Effector memory CD4-positive, alpha-beta T cell (primary cell): ENCODE measurements around the gene SLC12A7.

Experiments used
- DNase-seq, 3 donors: peaks; one replicate each; pipeline ENCODE4 v3.0.0-alpha.2; 2020
- H3K27ac ChIP-seq: 2 replicates; pipeline ENCODE4 v1.7.0; 2013; ENCODE audit warnings: mild to moderate bottlenecking, low read length, moderate library complexity; ENCODE audit not compliant: insufficient read depth, poor library complexity, severe bottlenecking
- H3K27me3 ChIP-seq: replicated peaks from 2 replicates; pipeline ENCODE4 v1.7.0; 2013; ENCODE audit warnings: mild to moderate bottlenecking, low read length; ENCODE audit not compliant: insufficient read depth, control insufficient read depth, poor library complexity, severe bottlenecking
- H3K36me3 ChIP-seq: 2 replicates; pipeline ENCODE4 v1.7.0; 2013; ENCODE audit warnings: mild to moderate bottlenecking, low read length, moderate library complexity; ENCODE audit not compliant: control insufficient read depth, insufficient read depth
- H3K4me1 ChIP-seq: 2 replicates; pipeline ENCODE4 v1.7.0; 2013; ENCODE audit warnings: low read length, mild to moderate bottlenecking; ENCODE audit not compliant: control insufficient read depth, insufficient read depth, poor library complexity, severe bottlenecking
- H3K4me3 ChIP-seq: 2 replicates; pipeline ENCODE4 v1.7.0; 2013; ENCODE audit warnings: low read length, low read depth, mild to moderate bottlenecking; ENCODE audit not compliant: insufficient read depth, poor library complexity, severe bottlenecking
- H3K9me3 ChIP-seq: 2 replicates; pipeline ENCODE4 v1.7.0; 2013; ENCODE audit warnings: mild to moderate bottlenecking, low read length, moderate library complexity; ENCODE audit not compliant: control insufficient read depth

SLC12A7 gene

DNA sequence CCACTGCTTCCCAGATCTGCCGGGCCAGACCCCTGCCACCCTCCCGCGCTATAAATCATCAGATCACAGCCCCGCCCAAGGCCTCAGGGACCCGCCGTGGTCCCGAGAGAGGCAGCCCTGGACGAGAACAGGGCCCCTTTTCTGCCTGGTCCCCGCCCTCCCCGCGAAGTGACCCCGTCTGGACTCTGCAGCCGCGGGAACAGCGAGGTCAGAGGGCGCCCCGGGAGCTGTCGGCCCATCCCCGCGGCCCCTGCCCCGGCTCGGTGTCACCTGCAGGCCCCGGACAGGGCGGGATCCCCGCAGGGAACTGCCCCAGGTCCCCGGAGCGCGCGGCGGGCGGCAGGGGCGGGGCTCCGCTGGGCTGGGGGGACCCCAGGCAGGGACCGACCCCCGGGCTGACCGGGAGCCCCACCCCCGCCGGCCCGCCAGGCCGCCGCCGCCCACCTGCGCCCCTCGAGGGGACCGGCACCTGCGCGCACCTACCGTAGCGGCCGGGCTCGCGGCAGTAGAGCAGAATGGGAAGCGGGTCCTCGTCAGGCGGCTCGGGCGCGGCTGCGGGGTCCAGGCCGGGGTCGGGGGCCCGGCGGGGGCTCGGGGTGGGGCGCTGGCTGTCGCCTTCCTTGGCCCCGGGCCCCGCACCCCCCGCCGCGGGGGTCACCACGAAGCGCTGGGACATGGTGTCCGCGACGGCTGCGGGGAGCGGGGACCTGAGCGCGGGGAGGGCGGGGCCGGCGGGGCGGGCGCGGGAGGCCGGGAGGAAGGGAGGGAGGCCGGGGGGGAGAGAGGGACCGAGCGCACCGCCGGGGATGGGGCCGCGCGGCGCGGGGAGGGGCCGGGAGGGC lies 43.5 kb upstream of the SLC12A7 start:
- Histone ChIP-seq H3K27ac (no peak overlapping the region), H3K9me3 (no peaks in the 10 kb centered on the region), H3K36me3 (no peaks in the 10 kb centered on the region), H3K4me1 (no peaks in the 10 kb centered on the region), H3K4me3 (no peak overlapping the region), H3K27me3 (peaks cover 18% of the 10 kb centered on the region)
- no peak for DNase-seq

DNA sequence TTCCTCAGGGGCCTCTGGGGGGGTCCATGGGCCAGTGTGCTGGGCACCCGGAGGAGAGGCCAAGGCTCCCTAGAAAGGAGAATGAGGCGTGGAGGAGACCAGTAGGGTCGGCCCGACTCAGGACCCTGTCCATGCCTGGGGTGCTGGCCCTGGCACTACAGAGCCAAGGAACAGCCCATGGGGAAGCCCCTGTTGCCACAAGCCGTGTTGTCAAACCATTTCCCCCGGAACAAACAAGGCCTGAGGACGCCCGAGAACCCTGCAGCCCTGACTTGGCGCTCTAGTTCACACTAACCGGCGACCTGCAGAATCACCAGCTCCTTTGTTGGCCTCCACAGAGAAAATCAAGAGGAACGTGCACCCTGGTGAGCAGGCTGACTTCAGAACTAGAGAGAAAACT lies 41.6 kb upstream of the SLC12A7 start:
- H3K27ac ChIP-seq, result no peak overlapping the region
- no peak for DNase-seq
- no peak overlapping the region for H3K4me3 ChIP-seq
- H3K36me3 ChIP-seq, result no peaks in the 10 kb centered on the region
- no peaks in the 10 kb centered on the region for H3K4me1 ChIP-seq
- H3K27me3 ChIP-seq, result peaks cover 18% of the 10 kb centered on the region
- H3K9me3 ChIP-seq, result no peaks in the 10 kb centered on the region

DNA sequence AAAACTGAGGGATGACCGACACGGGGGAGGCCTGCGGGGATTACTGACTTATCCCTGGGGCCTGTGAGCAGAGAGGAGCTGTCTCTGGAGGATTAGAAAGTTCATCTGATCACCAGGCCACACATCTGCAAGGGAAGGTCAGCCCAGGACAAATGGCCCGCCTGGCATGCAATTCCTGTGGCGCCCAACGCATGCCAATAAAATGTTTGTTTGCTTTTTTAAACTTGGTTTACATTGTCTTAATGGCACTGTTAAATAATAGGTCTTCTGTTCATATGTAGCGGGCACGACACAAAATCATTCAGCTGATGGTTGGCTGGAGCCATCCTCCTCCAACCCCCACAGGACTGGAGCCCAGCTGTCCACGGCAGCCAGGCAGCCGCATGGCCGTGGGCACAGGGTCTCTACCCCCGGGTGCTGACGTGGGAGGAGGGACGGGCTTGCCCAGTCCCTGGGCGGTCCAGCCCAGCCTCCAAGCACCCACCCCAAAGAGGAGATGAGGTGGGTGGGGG lies 41.0 kb upstream of the SLC12A7 start:
- no peaks in the 10 kb centered on the region for H3K9me3 ChIP-seq
- H3K4me1 ChIP-seq, result no peaks in the 10 kb centered on the region
- no peak overlapping the region for H3K27ac ChIP-seq
- peaks cover 18% of the 10 kb centered on the region for H3K27me3 ChIP-seq
- no peak for DNase-seq
- H3K36me3 ChIP-seq, result no peaks in the 10 kb centered on the region
- no peak overlapping the region for H3K4me3 ChIP-seq

DNA sequence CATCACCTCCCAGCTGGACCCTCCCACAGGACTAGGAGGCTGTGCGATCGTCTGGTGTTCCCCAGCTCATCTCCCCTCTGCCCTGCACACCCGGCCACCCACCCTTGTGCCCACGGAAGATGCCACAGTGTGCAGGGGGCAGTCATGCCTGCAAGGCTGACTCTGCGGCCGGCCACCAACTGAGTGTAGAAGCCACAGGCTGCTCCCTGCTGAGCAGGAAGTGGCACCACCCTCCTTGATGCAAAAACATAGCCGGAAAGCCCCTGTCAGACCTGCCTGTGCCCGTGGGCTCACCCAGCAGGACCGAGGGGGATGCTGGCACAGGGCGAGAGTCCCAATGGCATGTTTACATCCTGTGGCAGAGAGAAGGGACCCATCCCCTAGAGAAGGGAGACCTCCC lies 40.3 kb upstream of the SLC12A7 start:
- Histone ChIP-seq H3K27me3 (peaks cover 18% of the 10 kb centered on the region), H3K9me3 (no peaks in the 10 kb centered on the region), H3K27ac (no peak overlapping the region), H3K4me1 (no peaks in the 10 kb centered on the region), H3K4me3 (no peak overlapping the region), H3K36me3 (no peaks in the 10 kb centered on the region)
- no peak for DNase-seq

DNA sequence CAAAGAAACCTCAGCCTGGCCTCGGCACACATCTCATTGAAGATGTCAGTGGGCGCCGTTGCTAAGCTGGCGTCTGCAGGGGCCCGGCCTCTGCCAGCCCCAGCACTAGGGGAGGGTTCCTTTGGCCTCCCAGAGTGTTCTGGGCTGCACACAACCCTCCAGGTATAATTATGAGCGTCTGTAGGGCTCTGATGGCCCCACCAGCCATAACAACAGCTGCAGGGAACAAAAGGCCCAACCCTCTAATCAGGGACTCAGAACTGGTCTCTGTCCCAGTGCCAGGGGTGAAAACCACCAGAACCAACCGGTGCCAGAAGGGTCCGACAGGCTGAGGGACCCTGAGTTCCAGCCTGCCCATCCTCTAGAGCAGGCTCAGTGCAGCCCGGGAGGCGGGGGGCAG lies 39.5 kb upstream of the SLC12A7 start:
- Histone ChIP-seq H3K27ac (no peak overlapping the region), H3K4me1 (no peaks in the 10 kb centered on the region), H3K4me3 (no peak overlapping the region), H3K36me3 (no peaks in the 10 kb centered on the region), H3K27me3 (peaks cover 10% of the 10 kb centered on the region), H3K9me3 (no peaks in the 10 kb centered on the region)
- no peak for DNase-seq

DNA sequence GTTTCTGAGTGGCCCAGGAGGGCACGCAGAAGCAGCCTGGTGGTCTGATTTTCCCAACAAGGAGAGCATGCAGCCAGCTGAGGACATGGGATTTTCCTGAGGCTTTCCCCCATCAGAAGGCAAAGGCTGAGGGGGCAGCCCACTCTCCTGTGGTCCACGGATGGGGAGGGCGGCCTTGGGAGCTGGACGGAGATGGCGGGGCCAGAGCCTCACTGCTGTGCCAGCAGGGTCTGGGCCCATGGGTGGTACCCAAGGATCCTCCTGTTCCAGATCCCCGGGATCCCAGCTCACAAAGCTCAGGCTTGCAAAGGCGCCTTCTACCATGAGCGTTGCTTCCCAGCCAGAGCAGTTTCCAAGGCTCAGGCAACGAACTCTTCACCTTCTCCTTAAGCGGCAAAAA lies 39.0 kb upstream of the SLC12A7 start:
- Histone ChIP-seq H3K9me3 (no peaks in the 10 kb centered on the region), H3K4me3 (no peak overlapping the region), H3K36me3 (no peaks in the 10 kb centered on the region), H3K27ac (no peak overlapping the region), H3K4me1 (no peaks in the 10 kb centered on the region), H3K27me3 (peaks cover 6% of the 10 kb centered on the region)
- DNase-seq, result no peak

DNA sequence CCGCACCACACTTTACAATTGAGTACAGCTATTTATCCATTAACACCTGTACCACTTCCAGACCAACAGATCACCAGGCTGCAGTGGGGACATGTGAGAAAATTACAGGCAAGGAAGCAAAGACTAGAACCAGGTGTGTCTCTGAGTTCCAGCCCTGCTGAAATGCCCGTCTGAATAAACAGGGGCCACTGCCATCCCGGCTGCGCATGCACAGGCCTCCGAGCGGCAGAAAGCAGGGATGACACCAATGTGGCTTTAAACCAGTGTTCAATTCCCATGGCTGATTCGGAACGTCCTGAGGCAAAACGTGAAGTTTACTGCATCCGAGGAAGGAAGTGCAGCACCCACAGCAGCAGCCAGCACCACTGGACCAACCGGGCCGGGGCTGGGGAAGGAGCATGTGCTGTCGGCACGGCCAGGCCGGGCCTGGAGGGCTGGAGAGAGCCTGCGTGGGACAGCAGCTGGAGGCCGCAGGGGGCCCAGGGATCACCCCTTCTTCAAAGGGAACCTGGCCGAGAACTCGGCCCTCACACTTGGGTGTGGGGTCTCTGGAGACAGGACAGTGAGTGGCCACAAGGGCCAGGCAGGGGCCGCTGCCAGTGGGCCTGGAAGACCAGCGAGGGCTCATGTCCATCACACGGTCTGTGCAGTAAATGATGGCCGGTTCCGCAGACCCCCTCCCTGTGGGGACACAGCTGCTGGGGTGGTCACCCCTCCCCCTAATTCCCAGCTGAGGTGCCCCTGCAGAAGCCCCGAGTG lies 33.0 kb upstream of the SLC12A7 start:
- H3K9me3 ChIP-seq, result no peaks in the 10 kb centered on the region
- DNase-seq, result no peak
- H3K4me1 ChIP-seq, result no peaks in the 10 kb centered on the region
- no peak overlapping the region for H3K4me3 ChIP-seq
- no peak overlapping the region for H3K27ac ChIP-seq
- no peaks in the 10 kb centered on the region for H3K27me3 ChIP-seq
- H3K36me3 ChIP-seq, result no peaks in the 10 kb centered on the region

DNA sequence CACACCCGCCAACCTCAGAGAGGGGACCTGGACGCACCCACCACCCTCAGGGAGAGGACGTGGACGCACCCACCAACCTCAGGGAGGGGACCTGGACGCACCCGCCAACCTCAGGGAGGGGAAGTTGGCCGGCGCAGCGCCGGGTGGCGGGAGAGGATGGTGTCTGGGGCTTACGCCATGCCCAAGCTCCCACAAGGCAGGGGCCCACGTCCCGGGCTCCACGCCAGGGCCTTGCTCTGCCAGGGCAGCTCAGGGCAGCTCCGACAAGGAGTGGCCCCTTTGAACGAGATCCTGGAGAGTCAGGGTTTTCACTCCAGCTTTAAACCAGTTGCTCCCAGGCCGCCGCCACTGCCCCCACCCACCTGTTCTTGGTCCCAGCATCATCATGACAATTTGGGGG lies 32.2 kb upstream of the SLC12A7 start:
- no peak overlapping the region for H3K4me3 ChIP-seq
- H3K9me3 ChIP-seq, result no peaks in the 10 kb centered on the region
- H3K36me3 ChIP-seq, result no peaks in the 10 kb centered on the region
- H3K27ac ChIP-seq, result no peak overlapping the region
- no peaks in the 10 kb centered on the region for H3K27me3 ChIP-seq
- H3K4me1 ChIP-seq, result no peaks in the 10 kb centered on the region
- DNase-seq, result no peak

DNA sequence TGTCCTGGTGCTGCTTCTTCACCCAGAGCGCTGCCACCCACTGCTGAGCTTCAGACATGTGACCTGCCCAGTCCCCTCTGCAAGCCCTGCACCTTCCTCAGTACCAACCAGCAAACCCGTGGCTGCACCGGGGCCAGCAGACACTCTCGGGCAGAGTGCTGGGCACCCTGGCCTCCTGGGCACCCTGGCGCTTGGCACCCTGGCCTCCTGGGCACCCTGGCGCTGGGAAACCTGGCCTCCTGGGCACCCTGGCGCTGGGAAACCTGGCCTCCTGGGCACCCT lies 31.7 kb upstream of the SLC12A7 start:
- no peaks in the 10 kb centered on the region for H3K36me3 ChIP-seq
- H3K27ac ChIP-seq, result no peak overlapping the region
- H3K27me3 ChIP-seq, result no peaks in the 10 kb centered on the region
- no peaks in the 10 kb centered on the region for H3K9me3 ChIP-seq
- H3K4me3 ChIP-seq, result no peak overlapping the region
- H3K4me1 ChIP-seq, result no peaks in the 10 kb centered on the region
- DNase-seq, result no peak

DNA sequence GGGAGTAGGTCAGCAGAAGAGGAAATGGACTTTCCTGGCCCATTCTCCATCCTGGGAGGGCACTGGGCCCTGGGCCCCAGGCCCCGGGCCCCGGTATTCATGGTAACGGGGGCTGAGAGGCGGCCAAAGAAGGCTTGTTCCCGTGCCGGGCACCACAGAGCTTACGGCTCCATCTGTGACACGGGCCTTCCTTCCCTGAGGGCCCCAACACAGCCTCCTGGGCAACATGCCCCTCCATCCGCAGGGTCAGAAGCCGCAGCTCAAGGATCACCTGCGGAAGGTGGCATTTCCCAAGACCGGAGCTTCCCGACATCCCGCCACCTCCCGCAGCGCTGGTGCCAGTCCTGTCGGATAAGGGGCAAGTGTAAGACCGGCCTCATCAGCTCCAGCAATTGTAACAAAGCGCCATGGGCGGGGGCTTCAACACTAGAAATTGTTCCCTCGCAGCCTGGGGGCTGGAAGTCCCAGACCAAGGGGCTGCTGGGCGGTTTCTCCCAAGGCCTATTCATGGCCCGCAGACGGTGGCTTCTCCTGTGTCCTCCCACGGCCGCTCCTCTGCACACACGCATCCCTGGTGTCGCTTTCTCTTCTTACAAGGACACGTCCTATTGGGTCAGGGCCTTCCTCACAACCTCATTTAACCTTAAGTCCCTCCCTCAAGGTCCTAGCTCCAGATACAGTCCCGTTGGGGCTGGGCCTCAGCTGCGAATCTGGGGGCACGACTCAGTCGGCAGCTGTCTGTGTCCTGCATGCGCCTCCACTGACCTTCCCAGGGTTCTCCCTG lies 31.2 kb upstream of the SLC12A7 start:
- Histone ChIP-seq H3K36me3 (no peaks in the 10 kb centered on the region), H3K9me3 (no peaks in the 10 kb centered on the region), H3K27me3 (no peaks in the 10 kb centered on the region), H3K27ac (no peak overlapping the region), H3K4me1 (no peaks in the 10 kb centered on the region), H3K4me3 (no peak overlapping the region)
- no peak for DNase-seq
